GM08714 (cell line): ENCODE results near the gene PES1.
A peak's percentile ranks its signal among the peaks of the same experiment; 100 is the strongest.
"Not testable (repeated sequence)": the region's sequence is repeated elsewhere in the genome, so short reads cannot be mapped to it uniquely, and the experiment has no call there.

Source experiments
- H3K4me3 ChIP-seq: fragments of 200-500 bp; sonication (Bioruptor generic); 2 replicates; pipeline ENCODE4 v1.5.1; 2014; ENCODE audit warnings: mild to moderate bottlenecking, low read length, inconsistent platforms
- ZNF274 ChIP-seq: IDR thresholded peaks from 2 replicates; pipeline ENCODE4 v1.6.1; 2012; ENCODE audit warnings: mild to moderate bottlenecking, low read depth, low read length

PES1 gene

DNA sequence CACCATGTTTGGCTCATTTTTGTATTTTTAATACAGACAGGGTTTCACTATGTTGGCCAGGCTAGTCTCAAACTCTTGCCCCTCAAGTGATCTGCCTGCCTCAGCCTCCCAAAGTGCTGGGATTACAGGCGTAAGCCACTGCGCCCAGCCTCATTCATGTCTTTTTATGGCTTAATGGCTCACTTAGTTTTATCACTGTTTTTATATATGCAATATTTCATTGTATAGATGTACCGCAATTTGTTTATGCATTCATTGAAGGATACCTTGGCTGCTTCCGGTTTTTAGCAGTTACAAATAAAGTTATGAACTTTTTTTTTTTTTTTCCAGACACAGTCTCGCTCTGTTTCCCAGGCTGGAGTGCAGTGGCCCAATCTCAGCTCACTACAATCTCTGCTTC is 9.8 kb upstream of the PES1 start:
- no peak for TF ChIP-seq ZNF274
- H3K4me3 ChIP-seq = no peak overlapping the region

DNA sequence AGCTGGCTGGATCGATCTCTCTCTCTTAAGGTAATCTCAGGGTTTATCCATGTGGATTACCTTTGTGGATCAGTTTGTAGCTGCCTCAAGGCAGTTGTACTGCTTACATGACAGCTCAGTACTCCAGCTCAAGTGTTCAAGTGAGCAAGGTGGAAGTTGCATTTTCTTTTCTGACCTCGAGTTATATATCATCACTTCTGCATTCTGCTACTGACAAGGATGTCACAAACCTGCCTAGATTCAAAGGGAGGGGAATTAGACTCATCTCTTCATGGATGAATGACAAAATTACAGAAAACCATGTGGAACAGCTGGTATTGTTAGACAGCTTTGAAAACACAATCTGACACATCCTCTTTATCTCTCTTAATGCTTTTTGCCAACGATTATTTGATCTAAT is 9.2 kb upstream of the PES1 start:
- H3K4me3 ChIP-seq = no peak overlapping the region
- no peak for TF ChIP-seq ZNF274

DNA sequence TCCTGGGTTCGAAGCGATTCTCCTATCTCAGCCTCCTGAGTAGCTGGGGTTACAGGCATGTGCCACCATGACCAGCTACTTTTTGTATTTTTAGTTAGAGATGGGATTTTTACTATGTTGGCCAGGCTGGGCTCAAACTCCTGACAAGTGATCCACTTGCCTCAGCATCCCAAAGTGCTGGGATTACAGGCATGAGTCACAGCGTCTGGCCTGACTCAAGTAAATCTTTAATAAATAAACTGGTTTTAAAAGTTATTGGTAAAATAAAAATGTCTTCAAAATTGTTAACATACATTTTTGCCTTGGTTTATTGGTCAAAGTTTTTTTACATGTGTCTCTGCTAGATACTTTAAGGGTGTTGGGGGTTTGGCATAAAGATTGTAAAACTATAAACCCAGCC is 7.3 kb upstream of the PES1 start:
- H3K4me3 ChIP-seq = no peak overlapping the region
- no peak for TF ChIP-seq ZNF274

DNA sequence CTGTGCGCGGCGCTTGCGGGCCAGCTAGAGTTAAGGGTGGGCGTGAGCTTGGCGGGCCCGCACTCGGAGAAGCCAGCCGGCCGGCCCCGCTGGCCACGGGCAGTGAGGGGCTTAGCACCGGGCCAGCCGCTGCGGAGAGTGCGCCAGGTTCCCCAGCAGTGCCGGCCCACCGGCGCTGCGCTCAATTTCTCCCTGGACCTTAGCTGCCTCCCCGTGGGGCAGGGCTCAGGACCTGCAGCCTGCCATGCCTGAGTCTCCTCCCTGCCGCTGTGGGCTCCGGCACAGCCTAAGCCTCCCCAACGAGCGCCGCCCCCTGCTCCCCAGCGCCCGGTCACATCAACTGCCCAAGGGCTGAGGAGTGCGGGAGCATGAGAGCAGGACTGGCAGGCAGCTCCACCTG is 5.2 kb upstream of the PES1 start:
- no peak for TF ChIP-seq ZNF274
- no peak overlapping the region for H3K4me3 ChIP-seq

DNA sequence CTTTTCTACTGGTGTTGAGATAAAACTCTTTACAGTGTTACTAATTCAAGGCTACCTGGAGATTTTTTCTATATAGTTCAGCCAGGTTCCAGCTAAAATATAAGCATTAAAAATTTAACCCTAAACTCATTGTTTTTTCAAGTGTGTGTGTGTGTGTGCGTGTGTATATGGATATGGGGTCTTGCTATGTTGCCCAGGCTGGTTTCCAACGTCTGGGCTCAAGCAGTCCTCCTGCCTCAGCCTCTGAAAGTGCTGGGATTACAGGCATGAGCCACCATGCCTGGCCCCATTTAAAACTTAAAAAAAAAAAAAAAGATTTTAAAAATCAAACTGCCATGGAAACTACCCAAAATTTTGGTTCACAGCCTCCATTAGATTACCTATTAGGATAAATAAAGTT is 4.5 kb upstream of the PES1 start:
- no peak for TF ChIP-seq ZNF274

DNA sequence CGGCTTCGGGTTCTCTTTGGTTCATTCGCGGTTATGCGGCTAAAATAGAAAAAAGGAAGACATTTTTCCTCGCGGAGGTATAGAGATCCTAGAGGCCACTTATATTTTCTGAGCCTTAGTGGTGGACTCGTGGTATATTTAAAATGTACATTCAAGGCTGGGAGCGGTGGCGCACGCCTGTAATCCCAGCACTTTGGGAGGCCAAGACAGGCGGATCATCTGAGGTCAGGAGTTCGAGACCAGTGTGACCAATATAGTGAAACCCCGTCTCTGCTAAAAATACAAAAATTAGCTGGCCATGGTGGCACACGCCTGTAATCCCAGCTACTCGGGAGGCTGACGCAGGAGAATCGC is 627 bp upstream of the PES1 start:
- not testable (repeated sequence) for H3K4me3 ChIP-seq

More for the DNA sequence above, 4.5 kb upstream of the PES1 start:
- no peak overlapping the region for H3K4me3 ChIP-seq

DNA sequence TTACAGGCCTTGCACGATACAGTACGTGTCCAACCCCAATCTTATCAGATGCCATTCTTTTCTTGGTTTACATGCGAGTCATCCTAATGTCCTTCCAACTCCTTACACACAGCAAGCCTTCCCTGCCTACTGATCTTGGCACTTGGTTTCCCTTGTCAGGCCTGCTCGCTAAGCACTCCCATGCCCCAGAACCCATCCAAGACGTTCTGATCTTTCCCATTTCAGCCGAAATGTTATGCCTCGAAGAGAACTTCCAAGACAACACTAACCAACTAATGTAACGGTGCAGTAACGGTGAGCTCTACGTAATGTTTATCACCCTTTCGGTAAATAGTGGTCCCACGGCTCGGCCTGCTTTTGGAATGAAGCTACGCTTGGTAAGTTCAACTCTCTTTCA is 521 bp downstream of the PES1 start:
- peak overlapping the region; percentile 96 for H3K4me3 ChIP-seq
- no peak for TF ChIP-seq ZNF274

DNA sequence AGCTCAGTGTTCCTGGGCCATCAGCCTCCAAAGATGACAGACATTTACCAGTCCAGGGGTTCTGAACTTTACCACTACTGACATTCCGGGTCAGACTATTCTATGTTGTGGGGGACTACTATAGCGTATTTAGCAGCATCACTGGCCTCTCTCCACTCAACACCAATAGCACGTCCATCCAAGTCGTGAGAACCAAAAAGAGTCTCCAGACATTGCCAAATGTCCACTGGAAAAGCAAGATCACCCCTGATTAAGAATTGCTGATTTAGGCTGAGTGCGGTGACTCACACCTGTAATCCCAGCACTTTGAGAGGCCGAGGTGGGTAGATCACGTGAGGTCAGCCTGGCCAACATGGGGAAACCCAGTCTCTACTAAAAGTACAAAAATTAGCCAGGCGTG is 5.3 kb downstream of the PES1 start:
- no peak for TF ChIP-seq ZNF274
- no peak overlapping the region for H3K4me3 ChIP-seq

DNA sequence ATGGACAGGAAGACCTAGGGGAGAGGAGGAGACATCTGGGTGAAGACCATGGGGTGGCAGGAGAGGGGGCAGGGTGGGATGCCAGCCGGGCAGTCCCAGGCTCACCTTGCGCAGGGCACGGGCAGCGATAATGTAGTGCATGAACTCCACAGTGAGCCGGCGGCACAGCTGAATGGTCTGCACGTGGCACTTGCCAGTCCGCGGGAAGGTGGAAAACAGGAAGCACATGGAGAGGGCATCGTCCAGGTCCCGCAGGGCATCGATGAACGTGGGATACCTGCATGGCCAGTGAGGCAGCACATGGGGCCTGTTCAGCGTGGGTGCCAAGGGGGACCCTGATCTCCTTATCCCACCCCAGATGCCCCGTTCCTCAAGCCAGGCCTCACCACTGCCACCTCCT is 7.3 kb downstream of the PES1 start:
- TF ChIP-seq ZNF274 = no peak
- no peak overlapping the region for H3K4me3 ChIP-seq

DNA sequence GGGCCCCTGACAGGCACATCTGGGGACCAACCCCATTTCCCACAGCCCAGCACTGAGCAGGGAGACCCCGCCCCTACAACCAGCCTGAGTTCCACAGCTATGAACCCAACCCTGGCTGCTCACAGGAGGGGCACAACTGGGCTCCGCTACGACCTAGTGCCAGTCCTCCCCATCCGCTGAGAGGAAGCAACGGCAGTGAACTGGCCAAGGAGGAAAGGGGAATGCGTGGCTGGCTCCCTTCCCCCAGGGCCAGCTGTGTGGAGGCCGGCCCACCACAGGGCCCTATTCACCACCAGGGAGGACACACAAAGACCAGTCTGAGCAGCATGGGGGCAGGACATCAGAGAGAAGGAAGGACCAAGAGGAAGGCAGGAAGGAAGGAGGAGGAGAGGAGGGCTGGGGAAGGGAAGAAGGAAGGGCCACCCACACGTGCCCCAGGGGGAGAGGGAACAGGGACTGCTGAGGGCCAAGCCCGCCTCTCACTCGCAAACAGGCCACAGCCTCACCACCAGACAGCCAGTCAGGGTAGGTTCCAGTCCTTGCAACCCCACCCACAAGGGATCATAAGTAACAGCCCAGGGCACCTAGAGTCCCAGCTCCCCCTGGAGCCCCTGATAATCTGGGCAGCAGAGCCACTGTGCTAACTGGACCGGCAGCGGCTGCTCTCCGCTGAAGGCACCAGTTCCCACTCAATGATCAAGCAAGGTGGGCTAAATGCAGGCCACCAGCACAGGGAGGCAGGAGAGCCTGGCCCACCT is 8.7 kb downstream of the PES1 start:
- no peak for TF ChIP-seq ZNF274
- H3K4me3 ChIP-seq = no peak overlapping the region

DNA sequence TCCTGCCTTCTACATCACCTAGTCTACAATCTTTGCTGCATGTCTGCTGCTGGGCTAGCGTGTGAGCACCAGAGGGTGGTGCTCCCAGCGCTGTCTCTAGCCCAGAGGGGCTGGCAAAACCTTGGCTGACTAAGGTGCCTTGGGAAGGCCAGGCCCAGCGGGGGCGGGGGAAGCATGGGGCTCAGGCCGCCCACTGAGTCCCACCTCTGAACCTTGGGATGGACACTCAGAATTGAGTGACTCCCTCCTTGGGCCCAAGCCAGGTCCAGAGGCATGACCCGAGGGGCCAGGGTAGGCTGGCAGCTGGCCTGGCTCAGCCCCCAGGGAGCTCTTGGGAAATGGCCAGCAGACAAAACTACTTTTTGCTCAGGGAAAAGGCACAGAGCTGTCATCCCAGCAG is 9.7 kb downstream of the PES1 start:
- H3K4me3 ChIP-seq = no peak overlapping the region
- TF ChIP-seq ZNF274 = no peak

DNA sequence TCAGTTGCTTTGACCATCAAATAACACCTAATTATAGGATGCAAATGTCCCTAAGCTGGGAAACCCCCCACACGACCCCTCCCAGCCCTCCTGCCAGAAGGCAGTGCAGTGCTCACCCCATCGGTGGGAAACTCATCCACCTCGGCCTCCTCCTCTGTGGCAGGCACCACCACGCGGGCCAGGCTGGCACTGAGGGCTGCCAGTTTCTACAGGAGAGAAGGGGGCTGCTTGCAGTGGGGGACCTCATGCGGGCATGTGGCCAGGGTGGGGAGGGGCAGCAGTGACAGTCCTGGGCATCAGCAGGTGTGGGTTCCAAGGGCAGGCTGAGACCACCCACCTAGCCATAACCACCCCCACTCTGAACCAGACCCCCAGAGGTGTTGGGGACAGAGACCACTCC is 10.8 kb downstream of the PES1 start:
- TF ChIP-seq ZNF274 = no peak
- H3K4me3 ChIP-seq = no peak overlapping the region

DNA sequence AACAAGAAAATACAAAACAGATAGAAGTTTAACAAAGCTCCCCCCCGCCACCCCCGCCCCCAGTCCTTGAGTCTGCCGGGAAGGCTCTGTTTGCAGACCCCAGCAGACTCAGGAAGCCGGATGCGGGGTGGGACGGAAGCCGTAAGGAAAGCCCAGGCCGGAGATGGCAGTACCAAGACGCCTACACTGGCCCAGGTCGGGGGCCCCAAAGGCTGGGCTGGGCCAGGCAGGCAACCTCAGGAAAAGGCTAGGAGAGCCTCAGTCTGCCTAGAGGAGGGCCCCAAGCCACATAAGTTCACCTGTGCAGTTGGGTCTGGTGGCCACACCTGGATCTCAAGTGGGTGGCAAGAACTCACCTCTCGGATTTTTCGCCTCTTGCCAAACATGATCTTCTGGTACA is 13.2 kb downstream of the PES1 start:
- TF ChIP-seq ZNF274 = no peak

DNA sequence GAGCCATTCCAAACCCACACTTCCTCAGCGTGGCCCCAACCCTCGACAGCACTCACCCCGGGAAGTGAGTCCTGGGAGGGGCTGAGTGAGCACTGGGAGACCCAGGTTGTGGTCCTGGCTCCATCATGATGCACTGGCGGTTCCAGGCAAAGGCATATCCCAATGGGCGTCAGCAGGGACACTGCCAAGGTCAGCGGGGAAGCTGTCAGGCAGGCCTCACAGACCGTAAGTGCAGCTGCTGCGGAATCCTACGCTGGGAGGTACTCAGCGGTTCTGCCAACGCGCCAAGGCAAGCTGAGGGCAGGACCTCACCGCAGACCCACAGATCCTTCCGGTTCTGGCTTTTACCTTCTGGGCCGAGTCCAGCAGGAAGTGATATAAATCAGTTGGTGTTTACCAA is 15.9 kb downstream of the PES1 start:
- TF ChIP-seq ZNF274 = no peak
- no peak overlapping the region for H3K4me3 ChIP-seq

More for the DNA sequence above, 13.2 kb downstream of the PES1 start:
- H3K4me3 ChIP-seq = no peak overlapping the region

DNA sequence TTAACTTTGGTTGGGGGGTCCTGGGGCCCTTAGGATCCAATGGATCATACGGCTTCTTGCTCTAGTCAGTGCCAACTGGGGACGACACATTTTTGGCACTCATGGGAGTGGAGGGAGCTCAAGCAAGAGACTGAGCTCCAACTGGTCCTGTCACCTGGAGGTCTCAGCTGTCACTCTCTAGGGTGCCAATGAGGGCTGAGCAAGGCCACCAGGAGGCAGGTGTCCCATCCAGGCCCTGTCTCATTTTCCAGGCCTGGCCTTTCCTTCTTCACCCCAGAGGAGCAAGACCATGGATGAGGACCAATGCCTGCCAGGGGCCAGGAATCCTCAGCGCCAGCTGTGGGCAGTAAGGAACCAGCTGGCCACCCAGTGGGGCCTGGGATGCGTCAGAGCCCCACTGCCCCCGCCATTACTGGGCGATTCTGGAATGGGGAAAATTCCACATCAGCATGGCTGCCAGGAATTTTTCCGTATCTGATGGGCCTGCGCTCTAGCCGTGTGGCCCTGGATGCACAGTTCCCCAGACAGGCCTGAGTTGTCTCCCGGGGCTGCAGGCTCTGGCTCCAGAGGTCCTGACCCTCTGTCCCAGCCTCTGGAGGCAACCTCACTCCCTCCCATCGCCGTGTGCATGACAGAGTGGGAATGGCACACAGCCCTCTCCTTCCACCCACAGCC is 16.6 kb downstream of the PES1 start:
- H3K4me3 ChIP-seq = no peak overlapping the region
- TF ChIP-seq ZNF274 = no peak

DNA sequence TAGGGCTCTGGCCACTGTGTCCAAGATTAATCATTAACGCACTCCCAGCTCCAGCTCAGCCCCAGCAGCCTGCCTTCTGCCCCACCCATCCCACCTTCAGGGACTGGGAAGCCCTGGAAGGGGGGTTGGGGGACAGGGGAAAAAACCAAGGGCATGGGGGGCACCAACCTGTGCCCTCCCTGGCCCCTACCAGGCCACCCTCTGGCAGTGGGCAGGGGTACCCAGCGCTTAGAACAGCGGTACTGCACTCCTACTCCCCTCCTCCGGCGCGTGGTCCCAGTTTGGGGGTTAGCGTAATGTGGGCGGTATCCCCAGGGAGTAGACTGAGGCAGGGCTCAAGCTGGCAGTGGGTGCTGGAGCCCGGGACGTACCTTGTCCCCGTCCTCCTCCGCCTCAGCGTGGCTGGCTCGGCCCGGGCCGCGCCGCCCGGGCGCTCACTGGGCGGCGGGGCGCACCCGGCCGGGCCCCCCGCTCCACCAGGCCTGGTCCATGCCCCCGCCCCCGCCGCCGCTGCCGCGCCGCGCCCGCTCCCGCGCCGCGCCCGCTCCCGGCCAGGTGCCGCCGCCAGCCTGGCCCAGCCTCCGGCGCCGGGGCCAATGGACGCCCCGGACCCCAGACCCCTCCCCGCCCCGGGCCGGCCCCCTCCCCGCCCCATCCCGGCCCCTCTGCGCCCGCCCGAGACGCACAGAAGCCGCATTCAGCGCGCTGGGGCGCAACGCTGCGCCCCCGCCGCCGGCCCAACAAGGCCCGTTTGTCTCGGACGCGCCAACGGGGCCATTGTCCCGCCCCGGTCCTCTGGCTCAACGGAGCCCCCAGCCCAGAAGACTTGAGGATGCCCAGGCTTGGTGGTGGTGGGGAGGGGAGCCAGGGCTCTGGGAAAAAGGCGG is 17.4 kb downstream of the PES1 start, which contains the start of gene GAL3ST1:
Gene GAL3ST1 (minus strand): TSS at position 571 of the 887 bp plus-strand sequence. CDS start 17,273 bp downstream, outside the sequence.
- H3K4me3 ChIP-seq = no peak within 1 kb of the TSS
- no peak for TF ChIP-seq ZNF274
